Lower leg skin (tissue), 4 donors: ENCODE data around the gene WARS2. TPM values are rescaled to one million over a fixed set of nuclear protein-coding genes. Genes with fewer than 3 reads are reported as not detected.

Source experiments
- DNase-seq, 2 donors: peaks; one replicate each; pipeline ENCODE4 v3.0.0-alpha.2; 2019; ENCODE audit warnings: low spot score in 2 of 2
- H3K4me3 ChIP-seq: fragments of 200-600 bp; sonication (generic); 2 replicates; pipeline ENCODE4 v1.5.1; 2017; ENCODE audit warnings: mild to moderate bottlenecking, low read depth; ENCODE audit not compliant: poor library complexity, severe bottlenecking
- CTCF ChIP-seq, 3 donors: fragments of 450-650 bp; IDR thresholded peaks; one replicate each; pipeline ENCODE4 v1.5.1; 2016; ENCODE audit warnings: antibody characterized with exemption in 3 of 3, mild to moderate bottlenecking in 3 of 3, moderate library complexity in 2 of 3
- POLR2A ChIP-seq, 2 donors: fragments of 450-650 bp; IDR thresholded peaks; one replicate each; pipeline ENCODE4 v1.6.1; 2016 to 2017; ENCODE audit warnings: antibody characterized with exemption in 2 of 2, mild to moderate bottlenecking in 1 of 2, moderate library complexity in 1 of 2
- WGBS, 2 donors: methylation state at CpG; one replicate each; pipeline ENCODE4 v1.1.5; 2018; 5-methylcytosine and 5-hydroxymethylcytosine counted together
- intact Hi-C: fragments of 100-400 bp; cut with DNase I; formaldehyde crosslinking; loops from one replicate; pipeline ENCODE4 v1.15.0; 2023; ENCODE audit warnings: low total_unique reads
- total RNA-seq, 4 donors: library from RNA; depleted of rRNA; stranded (reverse); fragments of >200 nt; gene quantifications; one replicate each; pipeline ENCODE4 v1.1.0, GENCODE V29; 2016

WARS2 gene
- total RNA-seq, 4 donors from 2014 or later = 8.1 to 21.8 (median 13.2) TPM

- DNase-seq = peak in 1 of 2 donors; percentile 92
- intact Hi-C loops = no loop called here
- 7 to 10% methylated on average over 26 to 43 of the region's 43 CpGs for WGBS, 2 donors
- no peak overlapping the region for H3K4me3 ChIP-seq
- no peak for TF ChIP-seq POLR2A (IDR thresholded peaks at IDR 0.05)
- no peak for TF ChIP-seq CTCF (IDR thresholded peaks at IDR 0.05)
Observed at GRCh38 chr1:118984086-118984721, 156.2 kb downstream of the WARS2 start.

DNA sequence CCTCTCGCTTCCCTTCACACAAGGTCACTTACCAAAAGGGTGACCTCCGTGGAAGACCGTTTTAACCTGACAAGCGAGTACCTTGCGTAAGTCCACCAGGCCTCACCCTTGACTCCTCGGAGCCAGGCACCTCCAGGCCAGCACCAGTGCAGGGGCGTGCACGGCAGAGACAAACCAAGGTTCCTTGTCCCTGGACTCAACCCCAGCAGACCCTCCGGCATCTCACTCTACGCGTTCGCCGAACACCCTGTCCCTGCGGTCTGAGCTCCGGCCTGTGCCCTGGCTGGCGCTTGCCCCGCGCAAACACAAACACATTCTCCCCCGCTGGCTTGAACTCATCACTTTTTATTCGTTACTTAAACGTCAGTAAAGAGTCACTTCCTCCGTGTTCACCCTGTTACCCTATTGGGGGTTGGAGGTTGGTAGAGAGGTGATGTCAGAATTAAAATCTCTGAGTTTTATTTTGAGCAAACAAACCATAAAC, 156.9 kb downstream of the WARS2 start:
- TF ChIP-seq CTCF (IDR thresholded peaks at IDR 0.05) (no peak), POLR2A (IDR thresholded peaks at IDR 0.05) (no peak)
- 26 to 35% methylated on average over 22 of the region's 22 CpGs for WGBS, 2 donors
- no peak overlapping the region for H3K4me3 ChIP-seq
- DNase-seq = no peak
- intact Hi-C loops = no loop called here

DNA sequence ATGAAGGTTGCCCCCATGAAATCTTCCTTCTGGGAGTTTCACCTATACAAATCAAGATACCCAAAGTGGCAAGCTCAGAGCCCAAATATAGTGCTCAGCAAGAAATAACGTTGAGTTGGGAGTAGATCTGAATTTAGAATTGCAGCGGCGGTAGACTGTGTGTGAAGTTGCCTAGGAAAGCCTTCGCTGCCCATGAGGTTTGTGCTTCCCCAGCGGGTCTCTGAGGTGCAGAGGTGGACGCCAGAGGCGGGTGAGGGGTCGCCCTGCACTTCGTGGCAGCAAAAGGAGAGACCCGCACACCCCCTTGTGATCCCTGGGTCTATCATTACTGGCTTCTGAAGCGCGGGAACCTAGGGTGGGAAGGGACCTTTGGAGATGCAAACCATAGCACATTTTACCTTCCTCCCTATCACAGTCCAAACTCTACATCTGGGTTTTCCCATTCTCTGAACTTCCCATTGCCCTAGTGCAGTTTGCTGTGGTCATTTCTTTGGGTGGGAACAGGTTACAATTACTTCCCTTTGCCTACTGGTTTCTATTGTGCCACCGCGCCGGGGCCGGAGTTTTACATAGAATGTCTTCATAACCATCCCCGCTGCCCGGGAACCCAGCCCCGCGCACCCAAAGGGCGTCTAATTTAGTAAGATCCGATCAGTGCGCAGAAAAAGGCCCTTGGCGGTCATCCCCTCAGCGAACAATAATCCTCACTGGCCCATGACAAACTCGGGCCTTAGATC, 157.5 kb downstream of the WARS2 start:
- DNase-seq = no peak
- 21 to 26% methylated on average over 26 of the region's 26 CpGs for whole genome bisulfite sequencing, 2 donors
- no peak overlapping the region for H3K4me3 ChIP-seq
- intact Hi-C loops = no loop called here
- TF ChIP-seq POLR2A (IDR thresholded peaks at IDR 0.05) = no peak
- no peak for TF ChIP-seq CTCF (IDR thresholded peaks at IDR 0.05)

GRCh38 chr1:118982266-118982665, 158.2 kb downstream of the WARS2 start:
- no peak overlapping the region for H3K4me3 ChIP-seq
- 43% methylated on average over 6 of the region's 6 CpGs for WGBS, 2 donors
- DNase-seq = no peak
- TF ChIP-seq CTCF (IDR thresholded peaks at IDR 0.05) (no peak), POLR2A (IDR thresholded peaks at IDR 0.05) (no peak)
- intact Hi-C loops = no loop called here

DNA sequence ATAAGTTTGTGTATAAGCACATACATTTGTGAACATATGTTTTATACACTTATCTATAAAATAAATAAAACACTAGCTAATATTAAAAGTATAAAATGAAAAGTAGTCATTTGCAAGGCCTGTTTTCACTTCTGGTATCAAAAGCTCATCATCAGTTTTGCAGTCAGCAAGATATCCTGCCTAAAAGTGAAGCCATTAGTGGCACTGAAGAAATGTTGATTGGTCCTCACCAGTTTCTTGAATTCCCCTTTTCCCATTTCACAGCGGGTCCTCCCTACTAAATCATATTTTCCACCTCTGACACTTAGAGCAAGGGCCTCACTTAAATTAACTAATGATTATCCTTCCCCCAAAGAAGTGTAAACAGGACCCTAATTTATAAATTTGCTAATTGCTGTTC, 159.0 kb downstream of the WARS2 start:
- 43 to 47% methylated on average over 1 of the region's 1 CpG for WGBS, 2 donors
- intact Hi-C loops = no loop called here
- no peak overlapping the region for H3K4me3 ChIP-seq
- DNase-seq = no peak
- no peak for TF ChIP-seq CTCF (IDR thresholded peaks at IDR 0.05)
- TF ChIP-seq POLR2A (IDR thresholded peaks at IDR 0.05) = no peak

Other genes with a start within 250 kb of the WARS2 start
- 10 to 100 TPM in 1 of 4 donors, 1 to 10 TPM in 3; 4.7 to 17.0 (median 5.9) TPM for gene TBX15, start 152.3 kb downstream of the WARS2 start, total RNA-seq
- 1 to 10 TPM in 3 of 4 donors, under 1 TPM in 1; 0.30 to 7.0 (median 2.7) TPM for gene HAO2, start 228.1 kb upstream of the WARS2 start, total RNA-seq